Tibial nerve (tissue), 4 donors: ENCODE results near the gene STAT5A.

Source experiments
- CTCF ChIP-seq, 5 experiments: fragments of 200-600 bp in 3 of 5; fragments of 450-650 bp in 2 of 5; sonication (generic) in 3 of 5; IDR thresholded peaks; one replicate each; pipeline ENCODE4 v1.5.1; 2016 to 2019; ENCODE audit warnings: antibody characterized with exemption in 5 of 5, mild to moderate bottlenecking in 3 of 5, moderate library complexity in 2 of 5
- EP300 ChIP-seq, 2 donors: sonication (generic); formaldehyde crosslinking; IDR thresholded peaks; one replicate each; pipeline ENCODE4 v1.6.1; 2017; ENCODE audit warnings: antibody characterized with exemption in 2 of 2, mild to moderate bottlenecking in 1 of 2
- POLR2A ChIP-seq, 2 donors: fragments of 450-650 bp; IDR thresholded peaks; one replicate each; pipeline ENCODE4 v1.6.1; 2017; ENCODE audit warnings: antibody characterized with exemption in 2 of 2, mild to moderate bottlenecking in 2 of 2, moderate library complexity in 2 of 2

- TF ChIP-seq POLR2A (IDR thresholded peaks at IDR 0.05) (no peak), CTCF (IDR thresholded peaks at IDR 0.05) (no peak), EP300 (IDR thresholded peaks at IDR 0.05) (no peak)
Observed at GRCh38 chr17:42338427-42338985, 50.2 kb downstream of the STAT5A start.
